Gastrocnemius medialis (tissue), 4 donors: Measurements from ENCODE around the gene FOSB.

Source experiments
- POLR2A ChIP-seq, 2 donors: fragments of 450-650 bp; IDR thresholded peaks; one replicate each; pipeline ENCODE4 v1.6.1; 2017; ENCODE audit warnings: antibody characterized with exemption in 2 of 2, mild to moderate bottlenecking in 2 of 2, moderate library complexity in 2 of 2
- TF ChIP-seq, protein P1 (sequence below), 5 experiments: fragments of 450-650 bp in 3 of 5; fragments of 200-600 bp in 2 of 5; sonication (generic) in 2 of 5; IDR thresholded peaks in 4 of 5; conservative IDR thresholded peaks in 1 of 5; 1 replicate in 4 of 5; 2 replicates in 1 of 5; pipeline ENCODE4 v1.5.1; 2016 to 2019; ENCODE audit warnings: antibody characterized with exemption in 5 of 5, mild to moderate bottlenecking in 3 of 5, moderate library complexity in 3 of 5

DNA sequence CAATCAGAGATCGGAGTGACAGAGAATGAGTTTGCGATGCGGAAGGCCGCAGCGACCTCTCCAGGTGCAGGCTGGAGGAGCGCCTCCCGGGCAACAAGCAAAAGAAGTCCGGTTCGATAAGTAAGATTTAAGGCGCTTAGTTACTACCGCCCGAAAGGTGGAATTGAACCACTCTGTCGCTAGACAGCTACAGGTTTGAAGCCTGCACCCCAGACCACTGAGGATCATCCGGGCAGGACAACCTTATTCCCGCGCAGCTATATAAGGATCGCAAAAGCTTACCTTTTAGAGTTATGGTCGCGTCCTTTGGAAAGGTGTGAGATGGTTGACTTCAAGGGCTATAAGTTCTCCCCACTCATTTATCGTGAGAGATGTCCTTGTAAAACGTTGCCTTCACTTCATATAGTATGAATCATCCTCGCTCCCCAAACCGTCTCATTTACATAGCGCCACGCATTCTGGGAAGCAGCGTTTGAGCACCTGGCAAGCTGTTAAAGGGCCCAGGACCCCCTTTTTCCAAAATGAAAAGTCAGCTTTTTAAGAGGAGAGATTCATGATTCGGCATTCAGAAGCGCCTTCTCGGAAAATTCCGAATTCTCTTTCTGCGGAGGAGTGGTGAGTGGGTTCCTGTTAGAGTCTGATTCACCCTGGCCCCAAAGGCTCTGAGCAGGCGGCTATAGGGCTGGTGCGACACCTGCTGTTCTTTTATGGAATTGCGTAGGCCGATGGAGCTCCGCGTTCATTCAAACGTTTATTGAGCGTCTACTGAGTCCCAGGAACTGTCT is 10.8 kb downstream of the FOSB start:
- TF ChIP-seq, protein P1, sequence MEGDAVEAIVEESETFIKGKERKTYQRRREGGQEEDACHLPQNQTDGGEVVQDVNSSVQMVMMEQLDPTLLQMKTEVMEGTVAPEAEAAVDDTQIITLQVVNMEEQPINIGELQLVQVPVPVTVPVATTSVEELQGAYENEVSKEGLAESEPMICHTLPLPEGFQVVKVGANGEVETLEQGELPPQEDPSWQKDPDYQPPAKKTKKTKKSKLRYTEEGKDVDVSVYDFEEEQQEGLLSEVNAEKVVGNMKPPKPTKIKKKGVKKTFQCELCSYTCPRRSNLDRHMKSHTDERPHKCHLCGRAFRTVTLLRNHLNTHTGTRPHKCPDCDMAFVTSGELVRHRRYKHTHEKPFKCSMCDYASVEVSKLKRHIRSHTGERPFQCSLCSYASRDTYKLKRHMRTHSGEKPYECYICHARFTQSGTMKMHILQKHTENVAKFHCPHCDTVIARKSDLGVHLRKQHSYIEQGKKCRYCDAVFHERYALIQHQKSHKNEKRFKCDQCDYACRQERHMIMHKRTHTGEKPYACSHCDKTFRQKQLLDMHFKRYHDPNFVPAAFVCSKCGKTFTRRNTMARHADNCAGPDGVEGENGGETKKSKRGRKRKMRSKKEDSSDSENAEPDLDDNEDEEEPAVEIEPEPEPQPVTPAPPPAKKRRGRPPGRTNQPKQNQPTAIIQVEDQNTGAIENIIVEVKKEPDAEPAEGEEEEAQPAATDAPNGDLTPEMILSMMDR (IDR thresholded peaks at IDR 0.05 in 4 of 5, conservative IDR thresholded peaks at IDR 0.05 in 1 of 5): peak; percentile 96 to 99 (median 99)
- peak; percentile 55 to 71 for TF ChIP-seq POLR2A (IDR thresholded peaks at IDR 0.05)
